HG03103 (cell line): Measurements from ENCODE around the gene FBXO42.

ENCODE experiments used
- ATAC-seq: cut with Tn5 transposase; IDR thresholded peaks from one replicate; pipeline ENCODE4 v1.9.1; 2021; ENCODE audit warnings: low read depth; ENCODE audit not compliant: unreplicated experiment

Gene FBXO42

DNA sequence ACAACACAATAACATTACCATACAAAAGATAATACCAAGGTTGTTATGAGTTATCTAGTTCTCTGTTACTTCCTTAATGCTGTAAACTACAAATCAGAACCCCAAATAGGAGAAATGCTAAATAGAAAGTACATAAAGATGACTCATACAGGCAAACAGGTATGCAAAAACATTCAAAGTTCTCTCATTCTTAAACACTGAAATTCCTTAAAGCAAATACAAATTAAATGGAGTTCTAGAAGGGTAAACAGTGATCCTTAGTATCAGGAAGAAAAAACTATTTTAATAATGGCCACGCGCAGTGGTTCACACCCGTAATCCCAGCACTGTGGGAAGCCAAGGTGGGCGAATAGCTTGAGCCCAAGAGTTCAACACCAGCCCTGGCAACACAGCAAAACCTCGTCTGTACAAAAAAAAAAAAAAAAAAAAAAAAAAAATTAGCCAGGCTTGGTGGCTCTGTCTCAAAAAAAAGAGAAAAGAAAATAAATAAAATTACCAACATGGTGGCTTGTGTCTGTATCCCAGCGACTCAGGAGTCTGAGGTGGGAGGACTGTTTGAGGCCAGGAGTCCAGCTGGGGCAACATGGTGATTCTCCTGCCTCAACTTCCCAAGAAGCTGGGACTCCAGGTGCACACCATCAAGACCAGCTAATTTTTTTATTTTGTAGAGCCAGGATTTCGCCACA lies 17.5 kb downstream of the FBXO42 start:
- ATAC-seq, result no peak

DNA sequence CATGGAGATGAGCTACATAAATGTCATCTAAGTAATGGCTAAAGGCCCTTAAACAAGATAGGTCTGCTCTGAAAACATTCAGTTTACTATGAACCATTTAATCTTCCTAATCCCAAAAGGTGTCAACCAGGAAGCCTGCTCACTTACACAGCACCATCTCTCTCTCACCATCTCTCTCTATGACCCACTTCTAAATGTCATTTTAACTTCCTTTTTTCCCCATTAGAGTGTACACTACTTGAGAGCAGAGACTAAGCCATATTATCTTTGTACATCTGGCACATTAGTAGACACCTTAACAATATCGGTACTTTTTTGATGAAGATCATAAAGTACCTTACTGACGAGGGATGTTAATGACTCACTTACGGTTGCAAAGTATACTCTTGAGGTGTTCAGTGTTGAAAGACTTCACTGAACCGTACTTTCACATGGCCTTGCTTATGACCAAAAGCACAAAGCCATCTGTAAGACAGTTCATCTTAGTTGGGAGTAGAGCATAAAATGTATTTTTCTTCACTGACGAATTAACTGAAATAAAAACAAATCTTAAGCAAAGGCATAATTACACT lies 25.4 kb downstream of the FBXO42 start:
- no peak for ATAC-seq

DNA sequence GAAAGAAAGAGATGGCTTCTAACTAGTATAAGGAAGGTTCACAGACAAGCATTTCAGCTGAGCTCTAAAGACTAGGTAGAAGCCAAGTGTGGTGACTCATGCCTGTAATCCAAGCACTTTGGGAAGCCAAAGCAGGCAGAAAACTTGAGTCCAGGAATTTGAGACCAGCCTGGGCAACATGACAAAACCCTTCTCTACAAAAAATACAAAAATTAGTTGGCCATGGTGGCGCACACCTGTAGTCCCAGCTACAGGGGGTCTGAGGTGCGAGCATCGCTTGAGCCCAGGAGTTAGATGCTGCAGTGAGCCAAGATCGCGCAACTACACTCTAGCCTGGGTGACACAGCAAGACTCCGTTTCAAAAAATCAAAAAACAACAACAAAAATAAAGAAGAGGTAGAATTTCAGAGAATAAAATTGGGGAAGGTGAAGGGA lies 27.8 kb downstream of the FBXO42 start:
- no peak for ATAC-seq

DNA sequence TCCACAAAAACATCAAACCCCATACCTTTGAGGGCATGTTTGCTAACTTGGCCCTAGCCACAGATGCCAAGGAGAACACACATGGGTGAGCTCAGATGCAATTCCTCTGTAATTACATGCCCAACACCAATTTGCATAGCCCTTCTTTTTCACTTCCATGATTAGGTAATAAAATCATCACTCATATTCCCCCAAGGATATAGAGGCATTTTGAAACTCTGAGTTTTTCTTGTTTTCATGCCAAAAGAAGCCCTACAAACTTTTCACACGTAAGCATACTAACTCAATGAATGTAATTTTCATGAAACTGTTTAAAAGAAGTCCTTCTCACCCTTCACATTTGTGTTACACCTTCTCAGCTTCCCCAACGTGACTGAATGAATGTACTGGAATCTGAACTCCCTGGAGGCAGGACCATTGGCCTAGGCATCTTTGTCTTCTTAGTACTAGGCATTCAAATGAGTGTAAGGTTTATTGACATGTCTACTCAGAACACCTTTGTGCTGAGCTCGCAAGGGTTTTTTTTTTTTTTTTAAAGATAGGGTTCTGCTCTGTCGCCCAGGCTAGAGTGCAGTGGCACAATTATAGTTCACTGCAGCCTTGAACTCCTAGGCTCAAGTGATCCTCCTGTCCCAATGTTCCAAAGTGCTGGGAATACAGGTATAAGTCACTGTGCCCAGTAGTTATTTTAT lies 31.0 kb downstream of the FBXO42 start:
- no peak for ATAC-seq

DNA sequence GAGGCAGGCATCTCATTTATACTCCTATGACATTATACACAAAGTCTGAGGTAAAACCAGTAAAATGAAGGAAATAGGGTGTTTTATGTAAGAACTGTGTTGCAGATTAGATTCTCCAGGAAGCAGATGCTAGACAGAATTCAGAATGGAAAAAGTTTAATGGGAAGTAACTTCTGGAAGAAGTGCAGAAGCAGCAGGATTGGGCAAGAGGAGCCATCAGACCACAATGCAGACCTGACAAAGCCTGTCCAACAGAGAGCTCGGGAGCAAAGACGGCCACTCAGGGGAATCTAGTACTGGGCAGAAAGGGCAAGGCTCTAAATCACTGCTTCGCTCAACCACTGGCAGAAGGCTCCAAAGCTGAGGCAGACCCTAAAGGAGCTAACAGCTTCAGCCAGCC lies 33.7 kb downstream of the FBXO42 start:
- no peak for ATAC-seq

DNA sequence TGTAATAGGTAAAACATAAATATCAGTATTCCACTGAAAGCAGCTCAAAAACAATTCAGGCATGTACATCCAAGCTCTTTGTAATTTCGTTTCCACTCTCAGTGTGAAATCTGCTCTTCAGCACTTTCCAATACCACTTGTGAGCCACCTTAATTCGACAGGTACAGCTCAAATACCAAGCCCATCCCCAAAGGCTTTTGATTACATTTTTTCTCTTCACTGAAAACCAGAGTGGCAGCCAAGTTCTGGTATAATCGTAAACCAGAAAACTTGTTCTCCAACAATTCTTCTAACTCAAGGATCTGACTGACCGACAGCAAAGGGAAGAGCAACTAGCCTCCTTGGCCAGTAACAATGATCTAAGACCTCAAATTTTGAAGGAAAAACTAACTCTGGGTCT lies 36.8 kb downstream of the FBXO42 start:
- no peak for ATAC-seq

DNA sequence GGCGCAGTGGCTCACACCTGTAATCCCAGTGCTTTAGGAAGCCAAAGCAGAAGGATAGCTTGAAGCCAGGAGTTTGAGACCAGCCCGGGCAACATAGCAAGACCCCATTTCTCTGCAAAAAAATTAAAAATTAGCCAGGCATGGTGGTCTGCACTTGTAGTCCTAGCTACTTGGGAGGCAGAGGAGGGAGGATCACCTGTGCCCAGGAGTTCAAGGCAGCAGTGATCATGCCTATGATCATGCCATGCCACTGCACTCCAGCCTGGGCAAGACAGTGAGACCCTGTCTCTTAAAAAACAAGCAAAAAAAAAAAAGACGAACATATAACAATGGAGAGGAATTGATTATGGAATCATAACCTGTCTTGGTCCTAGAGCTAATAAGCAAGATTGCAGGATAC lies 45.1 kb downstream of the FBXO42 start:
- no peak for ATAC-seq

DNA sequence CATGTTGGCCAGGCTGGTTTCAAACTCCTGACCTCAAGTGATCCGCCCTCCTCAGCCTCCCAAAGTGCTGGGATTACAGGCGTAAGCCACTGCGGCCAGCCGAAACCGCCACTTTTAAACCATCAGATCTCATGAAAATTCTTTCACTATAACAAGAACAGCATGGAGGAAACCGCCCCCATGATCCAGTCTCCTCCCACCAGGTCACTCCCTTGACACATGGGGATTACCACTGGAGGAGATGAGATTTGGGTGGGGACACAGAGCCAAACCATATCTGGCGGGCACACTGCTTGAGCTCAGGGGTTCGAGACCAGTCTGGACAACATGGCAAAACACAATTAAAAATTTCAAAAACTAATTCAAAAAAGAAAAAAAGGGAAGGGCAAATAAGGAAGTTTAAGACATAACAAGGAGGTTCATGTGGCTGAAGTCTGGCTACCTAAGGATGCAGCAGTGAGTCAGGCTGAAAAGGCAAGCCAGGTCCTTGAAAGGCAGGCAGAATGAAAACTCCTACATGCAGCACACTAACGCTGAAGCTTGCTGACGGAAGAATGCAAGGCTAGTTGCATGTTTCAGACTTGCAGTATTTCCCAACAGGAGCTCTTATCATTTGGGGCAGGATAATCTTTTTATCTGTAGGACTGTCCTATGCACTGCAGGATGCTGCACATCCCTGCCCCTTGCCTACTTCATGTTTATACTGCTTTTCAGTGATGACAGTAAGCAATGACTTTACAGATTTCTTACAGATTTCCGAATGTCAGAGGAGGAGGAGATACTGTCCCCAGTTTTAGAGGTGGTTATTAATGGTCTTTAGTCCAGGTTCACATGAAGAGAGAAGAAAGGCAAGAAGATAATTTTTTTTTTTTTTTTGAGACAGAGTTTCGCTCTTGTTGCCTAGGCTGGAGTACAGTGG lies 49.3 kb downstream of the FBXO42 start:
- ATAC-seq, result no peak

DNA sequence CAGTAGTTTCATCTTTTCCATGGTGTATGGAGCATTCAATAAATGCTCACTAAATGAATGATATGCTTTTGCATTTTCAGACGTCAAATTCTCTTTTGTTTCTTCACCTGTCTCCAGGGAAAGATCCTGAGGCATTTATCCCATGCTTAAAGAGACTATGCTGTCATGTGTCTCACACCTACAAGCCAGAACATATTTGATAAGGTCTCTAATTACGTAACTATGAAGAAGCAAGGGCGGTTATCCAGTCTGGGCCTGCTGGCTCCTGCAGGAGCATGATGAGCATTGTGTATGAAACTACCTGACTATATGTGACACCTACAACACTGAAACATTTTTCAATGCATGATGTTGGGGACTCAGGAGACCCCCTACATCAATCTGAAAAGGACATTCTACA lies 51.8 kb downstream of the FBXO42 start:
- ATAC-seq, result no peak

DNA sequence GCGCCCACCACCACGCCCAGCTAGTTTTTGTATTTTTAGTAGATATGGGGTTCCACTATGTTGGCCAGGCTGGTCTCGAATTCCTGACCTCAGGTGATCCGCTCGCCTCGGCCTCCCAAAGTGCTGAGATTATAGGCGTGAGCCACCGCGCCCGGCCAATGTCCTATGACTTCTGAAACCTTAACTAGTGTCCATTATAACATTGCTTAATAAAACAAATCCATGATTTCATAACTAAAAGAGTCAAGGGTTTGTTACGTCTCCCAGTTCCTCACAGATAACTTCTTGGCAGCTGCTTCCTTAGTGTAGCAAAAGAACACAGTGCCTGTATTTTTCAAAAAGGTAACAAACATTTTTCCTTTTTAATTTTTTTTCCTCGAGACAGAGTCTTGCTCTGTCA lies 53.6 kb downstream of the FBXO42 start:
- ATAC-seq, result no peak

DNA sequence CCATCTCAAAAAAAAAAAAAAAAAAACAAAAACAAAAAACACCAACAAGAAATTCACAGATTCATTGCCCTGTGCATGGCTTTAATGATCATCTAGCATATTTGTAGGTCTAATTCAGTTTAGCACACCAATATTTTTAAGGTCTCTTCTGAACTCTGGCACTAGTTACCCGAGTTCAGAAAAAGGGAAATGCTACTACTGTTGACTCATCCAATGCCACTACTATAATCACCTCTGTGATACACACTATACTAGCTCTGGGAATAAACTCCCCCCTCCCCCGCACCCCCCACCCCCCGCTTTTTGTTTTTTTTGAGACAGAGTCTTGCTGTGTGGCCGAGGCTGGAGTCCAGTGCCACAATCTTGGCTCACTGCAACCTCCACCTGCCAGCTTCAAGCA lies 55.6 kb downstream of the FBXO42 start:
- ATAC-seq, result no peak

DNA sequence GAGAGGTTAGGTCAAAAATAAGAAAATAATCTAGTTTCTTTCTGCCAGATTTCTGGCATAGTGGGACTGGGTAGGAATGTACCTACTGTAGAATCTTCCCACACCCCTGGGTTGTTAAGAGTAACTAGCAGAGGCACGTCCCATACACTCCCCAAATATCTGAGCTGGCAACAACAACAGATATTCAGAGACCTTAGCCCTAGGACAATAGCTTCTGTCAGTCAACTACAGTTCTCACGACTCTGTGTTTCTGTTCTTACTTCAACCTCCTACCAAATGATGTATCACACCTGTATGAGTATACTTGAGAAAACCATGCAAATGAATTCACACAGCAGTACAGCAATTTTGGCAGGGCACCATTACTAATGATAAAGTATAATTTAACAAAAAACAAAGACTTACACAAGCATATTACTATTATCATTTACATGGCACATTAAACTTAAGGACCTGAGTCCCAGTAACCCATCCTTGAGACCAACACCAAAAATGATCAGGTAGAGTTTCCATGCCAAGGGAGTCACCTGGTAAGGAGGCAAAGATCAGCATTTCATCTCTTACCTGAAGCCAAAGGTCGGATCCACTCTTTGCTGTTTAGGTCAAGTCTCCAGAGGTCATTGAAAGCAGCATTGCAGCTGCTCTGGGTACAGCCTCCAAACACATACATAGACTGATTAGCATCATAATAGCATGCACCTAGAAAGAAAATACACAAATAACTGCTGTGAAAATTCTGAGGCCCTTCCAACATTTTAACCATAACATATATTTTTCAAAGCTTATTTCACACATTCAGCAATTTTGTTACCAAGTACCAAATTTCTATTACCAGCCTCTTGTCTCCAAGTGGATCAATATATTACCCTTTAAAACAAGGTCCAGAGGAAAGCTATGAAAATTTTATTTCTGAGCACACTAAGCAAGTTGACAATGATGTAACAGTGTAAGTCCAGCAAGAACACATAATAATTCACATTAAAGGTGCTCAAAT lies 57.8 kb downstream of the FBXO42 start:
- no peak for ATAC-seq

DNA sequence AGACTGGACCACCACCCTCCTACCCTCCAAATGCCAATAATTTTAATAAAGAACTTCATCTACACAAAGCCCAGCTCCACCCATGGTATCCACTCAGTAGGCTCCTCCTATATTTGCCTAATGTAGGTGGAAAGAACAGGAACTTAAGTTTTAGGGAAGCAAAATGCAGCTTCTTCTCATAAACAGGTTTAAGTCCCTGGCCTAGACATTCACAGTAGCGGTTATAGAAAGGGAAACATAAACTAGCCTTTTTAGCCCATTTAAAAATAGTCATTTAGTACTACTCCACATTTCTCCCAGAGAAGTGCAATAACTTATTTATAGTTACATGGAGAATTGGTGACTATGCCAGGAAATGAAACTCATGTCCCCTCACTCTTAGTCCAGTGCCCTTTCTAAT lies 58.7 kb downstream of the FBXO42 start:
- ATAC-seq, result no peak

DNA sequence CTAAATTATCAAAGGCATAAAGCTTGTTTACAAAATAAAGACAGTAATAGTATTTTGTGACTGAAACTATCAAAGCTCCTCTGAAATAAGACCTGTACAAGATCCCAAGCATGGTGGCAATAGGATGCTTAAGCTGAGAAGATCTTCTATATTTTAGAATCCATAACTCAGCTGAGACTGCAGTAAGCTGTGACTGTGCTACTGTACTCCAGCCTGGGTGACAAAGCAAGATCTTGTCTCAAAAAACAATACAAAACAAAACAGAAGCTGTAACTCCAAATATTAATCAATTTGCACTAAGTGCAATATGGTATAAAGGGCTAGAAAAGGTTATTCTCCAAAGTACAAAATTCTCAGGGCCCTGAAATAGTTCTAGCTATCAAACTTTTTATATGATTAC lies 59.5 kb downstream of the FBXO42 start:
- no peak for ATAC-seq

DNA sequence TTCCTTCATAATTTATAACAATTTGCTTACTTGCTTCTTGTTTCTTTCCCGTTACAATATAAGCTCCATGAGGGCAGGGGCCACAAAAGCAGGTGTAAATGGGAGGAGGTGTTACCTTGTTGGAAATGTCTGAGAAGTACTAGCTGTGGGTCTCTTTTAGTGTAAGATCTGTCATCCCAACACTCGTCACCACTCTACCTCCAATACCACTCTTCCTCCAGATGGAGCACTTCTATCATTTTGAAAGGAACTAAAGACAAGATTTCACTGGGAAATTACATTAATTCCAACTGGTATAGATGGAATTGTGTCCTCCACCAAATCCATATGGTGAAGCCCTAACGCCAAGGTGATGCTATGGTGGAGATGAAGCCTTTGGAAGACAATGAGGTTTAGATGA lies 62.3 kb downstream of the FBXO42 start:
- no peak for ATAC-seq

DNA sequence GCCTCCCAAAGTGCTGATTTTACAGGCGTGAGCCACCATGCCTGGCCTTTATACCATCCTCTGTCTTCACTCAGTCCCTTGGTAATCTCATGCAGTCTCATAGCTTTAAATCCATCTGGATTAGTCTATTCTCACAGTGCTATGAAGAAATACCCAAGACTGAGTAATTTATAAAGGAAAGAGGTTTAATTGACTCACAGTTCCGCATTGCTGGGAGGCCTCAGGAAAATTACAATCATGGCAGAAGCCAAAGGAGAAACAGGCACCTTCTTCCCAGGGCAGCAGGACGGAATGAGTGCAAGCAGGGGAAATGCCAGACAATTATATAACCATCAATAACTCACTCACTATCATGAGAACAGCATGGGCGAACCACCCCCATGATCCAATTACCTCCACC lies 66.2 kb downstream of the FBXO42 start:
- no peak for ATAC-seq

DNA sequence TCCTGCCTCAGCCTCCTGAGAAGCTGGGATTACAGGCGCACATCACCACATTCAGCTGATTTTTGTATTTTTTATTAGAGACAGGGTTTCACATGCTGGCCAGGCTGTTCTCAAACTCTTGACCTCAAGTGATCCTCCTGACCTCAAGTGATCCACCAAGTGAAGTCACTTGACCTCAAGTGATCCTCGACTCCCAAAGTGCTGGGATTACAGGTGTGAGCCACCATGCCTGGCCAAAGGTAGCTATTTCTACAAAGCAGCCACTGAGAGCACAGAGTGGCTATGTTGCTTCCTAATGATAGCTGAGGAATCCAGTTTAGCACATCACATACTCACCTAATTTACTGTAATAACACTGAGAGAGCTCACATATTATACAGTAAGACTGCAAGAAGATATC lies 70.5 kb downstream of the FBXO42 start:
- no peak for ATAC-seq

DNA sequence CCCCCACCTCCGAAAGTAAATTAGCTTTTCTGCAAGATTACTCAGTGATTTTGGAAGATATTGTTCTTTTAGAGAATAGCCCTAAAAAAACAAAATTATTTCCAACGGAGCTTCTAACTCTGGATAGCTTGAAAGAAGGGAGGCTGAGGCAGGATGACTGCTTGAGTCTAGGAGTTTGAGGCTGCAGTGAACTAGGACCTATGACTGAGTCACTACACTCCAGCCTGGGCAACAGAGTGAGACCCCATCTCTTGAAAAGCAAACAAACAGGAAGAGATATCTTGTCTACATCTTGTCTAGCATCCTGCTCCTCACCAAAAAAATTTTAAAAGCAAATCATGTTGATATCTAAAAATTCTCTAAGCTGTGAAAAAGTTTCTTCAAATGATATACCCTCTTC lies 73.1 kb downstream of the FBXO42 start:
- no peak for ATAC-seq

DNA sequence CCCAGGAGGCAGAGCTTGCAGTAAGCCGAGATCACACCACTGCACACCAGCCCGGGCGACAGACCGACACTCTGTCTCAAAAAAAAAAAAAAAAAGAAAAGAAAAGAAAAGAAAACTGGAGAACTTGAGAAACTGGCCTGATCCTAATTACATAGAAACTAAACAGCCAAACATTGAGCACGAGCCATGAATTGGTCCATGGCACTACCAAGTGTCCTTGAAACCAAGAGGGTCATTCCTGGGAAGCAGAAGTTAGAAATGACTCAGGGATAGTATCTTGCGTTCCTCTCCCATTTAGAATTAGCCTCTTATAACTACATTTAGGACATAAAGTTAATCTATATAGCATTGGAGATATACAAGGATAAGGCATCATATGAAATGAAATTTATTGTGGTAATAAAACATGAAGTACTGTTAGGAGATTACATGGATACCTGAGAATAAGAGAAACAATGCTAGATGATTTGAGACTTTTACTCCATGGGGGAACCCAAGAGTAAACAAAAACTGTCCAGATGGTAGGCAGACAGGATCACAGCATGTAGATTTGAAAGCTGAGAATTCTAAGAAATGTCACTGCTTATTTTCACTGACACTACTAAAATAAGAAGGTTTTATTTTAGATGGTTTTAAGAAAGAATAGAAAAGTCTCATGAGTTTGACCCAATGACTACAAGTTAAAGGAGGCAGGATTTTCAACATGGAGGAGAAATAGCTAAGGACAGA lies 75.8 kb downstream of the FBXO42 start:
- ATAC-seq, result no peak
